GM18858 (cell line): ENCODE data around the gene COG5.

Experiments
- ATAC-seq: cut with Tn5 transposase; IDR thresholded peaks from one replicate; pipeline ENCODE4 v1.9.1; 2021; ENCODE audit not compliant: unreplicated experiment

The COG5 gene

DNA sequence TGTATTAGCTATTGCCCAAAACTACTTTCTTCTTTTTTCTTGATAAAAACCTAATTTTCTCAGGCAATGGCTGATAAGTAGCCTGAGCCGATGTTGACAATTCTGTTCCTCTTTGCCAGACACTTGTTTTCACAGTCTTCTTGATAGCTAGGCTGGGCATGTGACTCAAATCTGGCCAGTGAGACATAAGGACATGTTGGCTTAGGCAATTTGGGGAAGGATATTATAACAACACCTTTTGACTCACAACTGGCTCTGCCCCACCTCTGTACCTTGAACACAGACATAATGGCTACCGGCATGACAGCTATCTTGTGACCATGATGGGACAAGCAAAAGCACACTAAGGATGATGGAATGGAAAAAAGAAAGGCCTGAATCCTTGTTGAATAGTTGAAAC is 166.7 kb downstream of the COG5 start:
- no peak for ATAC-seq

DNA sequence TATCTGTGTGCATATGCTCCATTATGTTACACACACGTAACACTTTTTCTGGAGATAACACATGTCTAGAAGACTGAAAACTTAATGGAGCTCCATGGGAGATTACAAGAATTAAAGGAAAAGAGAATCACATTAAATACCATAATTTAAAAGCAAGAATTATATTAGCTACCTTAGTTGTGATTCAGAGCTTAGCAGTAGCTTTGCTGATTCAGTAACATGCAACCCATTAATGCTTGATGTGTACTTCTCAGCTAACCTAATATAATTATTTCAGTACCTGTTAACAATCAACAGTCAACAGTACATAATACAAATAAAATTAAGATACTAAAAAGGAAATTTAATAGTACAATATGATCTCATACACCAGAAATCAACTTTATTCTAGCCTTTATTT is 167.6 kb downstream of the COG5 start:
- ATAC-seq: no peak

DNA sequence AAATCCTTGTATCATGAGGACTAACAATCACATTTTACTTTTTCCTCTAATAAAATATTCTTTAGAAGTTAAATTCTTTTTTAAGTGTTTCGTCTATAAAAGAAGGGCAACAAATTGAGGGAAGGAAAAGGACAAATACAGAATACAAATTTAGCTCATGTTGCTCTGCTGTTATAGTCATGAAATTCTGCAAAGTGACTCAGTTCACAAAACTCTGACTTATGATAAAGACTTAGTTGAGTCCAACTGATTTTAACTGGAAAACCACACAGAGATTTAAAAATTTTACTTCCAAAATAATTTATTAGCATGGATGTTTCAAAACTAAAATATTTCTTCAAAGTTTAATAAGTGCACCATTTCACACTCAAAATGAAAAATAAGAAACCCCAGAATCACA is 168.9 kb downstream of the COG5 start:
- ATAC-seq: no peak

DNA sequence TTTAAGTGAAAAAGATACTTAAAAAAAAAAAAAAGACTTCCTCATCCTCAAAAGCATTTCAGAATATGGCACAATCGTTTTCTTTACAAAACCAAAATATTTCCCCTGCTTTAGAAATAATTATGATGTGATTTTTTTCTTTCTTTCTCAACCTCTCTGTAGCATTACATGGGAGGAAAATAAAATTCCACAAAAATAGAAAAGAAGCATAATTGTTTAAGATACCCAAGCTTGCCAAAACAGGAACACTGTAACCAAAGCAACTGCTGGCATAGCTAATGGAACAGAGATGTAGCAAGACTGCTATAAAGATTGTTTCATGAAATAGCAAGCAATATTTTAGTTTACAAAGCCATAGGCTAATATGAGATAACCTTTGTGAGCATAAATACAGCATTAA is 169.4 kb downstream of the COG5 start:
- no peak for ATAC-seq

DNA sequence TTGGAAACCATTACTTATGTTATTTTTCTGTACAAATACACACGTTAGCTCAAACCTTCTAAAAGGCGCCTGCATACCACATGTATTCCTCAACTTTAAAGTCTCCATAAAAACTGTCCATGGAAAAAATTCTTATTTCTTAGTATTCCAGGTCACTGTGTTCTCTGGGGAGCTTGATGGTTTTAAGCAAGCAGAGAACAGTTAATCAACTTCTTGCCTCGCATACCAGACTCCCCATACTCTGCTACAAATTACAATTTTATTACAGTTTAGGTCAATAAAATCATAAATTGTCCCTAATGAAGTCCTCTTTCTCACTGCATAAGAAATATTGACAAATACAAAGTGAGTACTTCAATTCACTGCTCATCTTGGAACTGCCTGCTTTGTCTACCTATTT is 170.9 kb downstream of the COG5 start:
- ATAC-seq: no peak

DNA sequence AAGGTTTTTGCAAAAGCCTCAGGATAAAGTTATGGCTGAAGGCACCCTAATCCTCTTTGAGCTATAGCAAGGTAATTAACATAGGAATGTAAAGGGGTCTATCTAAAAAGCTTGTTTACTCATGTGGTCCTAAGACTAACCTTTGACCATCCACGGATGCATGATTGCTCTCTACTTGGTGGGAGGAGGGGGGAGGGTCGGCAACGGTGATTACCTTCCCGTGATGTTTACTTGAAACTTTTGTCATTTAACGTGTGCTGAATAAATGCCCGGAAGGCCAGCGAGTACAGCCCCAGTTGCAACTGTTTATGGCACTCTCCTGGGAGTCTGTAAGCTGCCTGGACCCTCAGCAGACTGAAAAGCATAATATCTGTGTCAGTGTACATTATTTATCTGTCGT is 172.8 kb downstream of the COG5 start:
- no peak for ATAC-seq

DNA sequence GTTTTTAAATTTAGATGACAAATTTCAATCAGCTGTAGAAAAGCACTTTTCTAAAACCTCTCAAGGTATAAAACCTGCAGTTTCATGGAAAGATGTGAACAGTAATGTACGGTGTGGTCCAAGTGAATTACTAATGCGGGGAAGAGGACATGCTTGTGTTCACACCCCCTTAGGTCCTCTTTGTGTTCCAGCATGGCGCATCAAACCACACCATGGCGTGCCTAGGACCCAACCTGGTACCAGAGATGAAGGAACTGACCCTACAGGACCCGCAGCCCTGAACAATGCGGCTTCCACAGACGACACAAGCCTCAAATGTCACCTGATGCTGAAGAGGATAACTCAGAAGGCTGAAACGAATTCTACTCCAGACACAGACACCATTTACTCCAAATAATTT is 175.1 kb downstream of the COG5 start:
- no peak for ATAC-seq

DNA sequence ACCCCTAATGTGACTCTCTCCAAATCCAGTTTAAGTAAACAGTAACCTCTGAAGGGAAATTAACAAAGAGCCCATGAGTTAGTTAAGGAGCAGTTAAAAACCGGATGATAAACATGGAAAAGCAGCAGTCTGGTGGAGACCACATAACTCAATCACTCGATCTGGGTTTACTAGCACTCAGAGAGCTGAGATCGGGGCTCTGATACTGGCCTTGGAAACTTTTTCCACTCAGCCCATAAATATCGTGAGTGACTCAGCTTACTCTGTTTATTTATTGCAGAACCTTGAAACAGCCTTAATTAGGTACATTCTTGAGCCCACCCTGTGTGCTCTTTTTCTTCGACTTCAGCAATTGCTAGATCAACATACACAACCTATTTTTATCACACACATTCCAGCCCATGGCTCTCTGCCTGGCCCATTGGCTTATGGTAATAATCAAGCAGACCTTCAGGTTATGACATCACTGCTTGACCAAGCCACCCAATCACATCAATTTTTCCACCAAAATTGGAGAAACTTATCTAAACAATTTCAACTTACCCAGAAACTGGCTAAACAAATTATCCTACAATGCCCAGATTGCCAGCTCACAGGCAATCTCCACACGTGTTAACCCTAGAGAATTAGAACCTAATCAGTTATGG is 176.0 kb downstream of the COG5 start:
- no peak for ATAC-seq

DNA sequence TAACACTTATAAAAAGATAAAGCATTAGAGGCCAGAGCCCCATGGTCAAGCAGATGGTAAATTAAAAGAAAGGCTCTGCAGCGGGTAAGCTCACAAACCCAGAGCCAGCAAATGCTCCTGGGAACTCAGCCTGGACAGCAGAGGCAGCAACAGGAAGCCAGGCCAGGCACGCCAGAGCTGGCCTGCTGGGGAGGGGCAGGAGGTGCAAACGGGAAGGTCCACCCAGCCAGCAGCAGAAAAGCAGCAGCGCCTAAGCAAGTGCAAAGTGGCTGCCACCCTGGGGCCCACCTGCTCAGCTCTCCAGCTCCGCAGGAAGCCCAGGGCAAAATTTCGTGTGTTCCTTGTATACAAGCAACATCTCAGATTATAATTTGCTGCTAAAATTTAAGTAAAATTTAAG is 176.6 kb downstream of the COG5 start:
- no peak for ATAC-seq

DNA sequence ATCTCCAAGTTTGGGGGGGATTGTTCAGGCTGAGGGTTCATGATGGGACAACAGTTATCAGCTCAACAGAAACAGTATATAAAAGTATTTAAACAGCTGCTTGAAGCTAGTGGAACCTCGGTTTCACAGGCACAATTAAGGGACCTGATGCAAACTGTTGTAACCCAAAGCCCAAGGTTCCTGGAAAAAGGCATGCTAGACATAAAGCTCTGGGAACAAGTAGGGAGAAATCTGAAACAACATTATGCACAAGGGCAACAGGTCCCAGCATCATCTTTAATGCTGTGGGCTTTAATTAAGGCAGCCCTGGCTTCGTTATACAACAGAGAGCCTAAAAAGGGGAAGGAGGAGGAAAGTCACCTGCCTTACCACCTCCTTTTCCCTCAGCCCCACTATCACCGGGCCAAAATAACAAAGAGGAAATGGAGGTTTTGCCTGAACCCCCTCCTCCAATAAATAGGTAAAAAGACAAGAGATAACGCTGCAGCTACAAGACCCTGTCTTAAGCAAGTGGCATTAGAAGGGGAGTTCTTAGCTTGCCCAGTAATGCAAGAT is 177.1 kb downstream of the COG5 start:
- ATAC-seq: no peak

DNA sequence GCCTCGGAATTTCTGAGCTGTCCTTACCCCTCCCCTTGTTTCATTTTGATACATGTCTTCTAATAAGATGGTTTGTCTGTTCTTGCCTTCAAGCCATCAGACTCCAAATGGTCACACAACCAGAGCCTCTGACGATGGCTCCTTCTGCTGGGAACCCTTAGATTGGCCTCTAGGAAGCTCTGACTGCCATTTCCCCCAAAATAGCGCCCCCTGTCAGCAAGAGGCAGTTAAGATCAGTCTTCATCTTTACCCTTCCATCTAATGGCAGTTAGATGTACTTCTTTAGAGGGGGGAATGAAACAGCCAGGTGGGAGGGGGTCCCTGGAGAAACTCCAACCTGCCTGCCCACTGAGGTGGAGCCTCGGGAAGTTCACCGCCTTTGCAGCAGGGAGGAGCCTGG is 179.7 kb downstream of the COG5 start:
- no peak for ATAC-seq

DNA sequence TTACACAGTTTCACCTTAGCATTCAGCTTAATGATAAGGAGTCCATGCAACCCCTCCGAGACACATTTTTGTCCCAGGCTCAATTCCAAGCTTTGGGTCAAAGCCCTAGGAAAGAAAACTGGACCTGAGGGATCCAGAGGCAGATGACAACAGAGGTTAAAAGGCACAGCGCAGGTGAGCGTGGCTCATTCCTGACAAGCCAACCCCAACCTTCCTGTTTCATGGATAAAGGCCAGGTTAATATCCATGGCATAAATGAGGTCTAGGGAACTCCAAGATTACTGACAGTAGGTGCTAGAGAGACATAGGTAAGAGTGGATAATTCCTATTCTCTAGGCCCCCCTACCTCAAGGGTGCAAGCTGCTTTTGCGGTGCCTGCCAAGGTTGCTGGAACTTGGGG is 180.5 kb downstream of the COG5 start:
- ATAC-seq: no peak

DNA sequence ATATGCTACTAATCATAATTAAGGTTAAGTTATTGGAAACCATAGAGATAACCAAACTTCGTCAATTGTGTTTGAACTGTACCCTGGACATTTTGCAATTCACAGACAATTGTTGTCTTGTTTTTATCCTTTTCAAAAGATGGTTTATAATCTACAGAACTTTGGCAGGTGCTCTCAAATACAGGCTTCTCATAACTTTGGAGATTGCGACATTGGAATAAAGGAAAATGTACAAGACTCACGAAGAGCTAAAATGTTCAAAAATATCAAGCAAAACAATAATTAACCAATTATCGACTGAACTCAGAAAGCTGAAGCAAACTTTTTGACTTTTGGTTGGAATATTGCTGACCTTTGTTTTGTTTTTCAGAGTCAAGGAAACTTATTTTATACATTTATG is 182.3 kb downstream of the COG5 start:
- ATAC-seq: no peak

DNA sequence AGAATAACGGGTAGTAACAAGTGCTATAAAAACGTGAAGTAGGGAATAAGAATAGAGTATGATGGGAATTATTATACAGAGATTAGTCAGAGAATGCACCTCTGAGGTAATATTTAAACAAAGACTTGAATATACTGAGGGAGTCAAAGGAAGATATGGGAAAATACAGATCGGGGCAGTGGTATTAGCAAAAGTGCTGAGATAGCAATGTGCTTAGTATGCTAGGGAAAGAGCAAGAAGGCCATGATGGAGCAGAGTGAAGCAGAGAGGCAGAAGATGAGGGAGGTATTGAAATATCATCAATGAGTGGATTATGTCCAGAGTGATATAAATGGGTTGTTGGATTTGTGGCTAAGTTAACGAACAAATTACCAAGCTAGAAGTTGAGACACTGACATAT is 190.4 kb downstream of the COG5 start:
- no peak for ATAC-seq

DNA sequence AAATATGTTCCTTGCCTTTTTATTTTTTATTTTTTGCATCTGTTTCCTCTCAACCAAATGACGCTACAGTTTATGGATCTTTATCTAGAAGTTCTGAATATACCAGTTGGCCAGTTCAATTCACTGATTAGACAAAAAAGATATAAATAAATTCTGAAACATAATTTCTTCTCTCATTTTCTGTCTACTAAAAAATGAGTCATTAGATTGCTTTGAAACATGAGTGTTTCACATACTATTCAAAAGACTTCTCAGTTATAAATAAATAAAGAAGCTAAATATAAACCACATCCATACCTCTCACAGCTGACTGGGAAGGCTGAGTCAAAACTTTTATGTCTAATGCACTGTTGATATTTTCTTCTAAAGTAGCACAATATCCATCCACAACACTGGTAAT is 191.4 kb downstream of the COG5 start:
- no peak for ATAC-seq

DNA sequence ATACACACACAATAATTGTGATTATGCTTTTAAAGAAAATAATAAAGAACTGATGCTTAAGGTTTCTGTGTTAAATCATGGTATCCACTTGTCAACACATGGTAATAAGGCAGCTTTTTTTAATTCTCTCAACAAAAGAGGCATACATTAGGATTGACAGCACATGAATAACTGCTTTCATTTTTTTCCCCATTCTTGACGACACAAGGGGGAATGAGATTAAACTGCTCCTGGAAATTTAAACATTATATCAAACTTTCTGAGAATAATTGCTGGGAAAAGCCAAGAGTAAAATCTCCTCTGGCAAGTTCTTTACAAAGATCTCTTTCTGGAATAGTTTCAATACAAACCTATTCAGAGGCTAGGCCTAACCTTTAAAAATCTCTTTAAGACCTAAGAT is 192.9 kb downstream of the COG5 start:
- no peak for ATAC-seq

DNA sequence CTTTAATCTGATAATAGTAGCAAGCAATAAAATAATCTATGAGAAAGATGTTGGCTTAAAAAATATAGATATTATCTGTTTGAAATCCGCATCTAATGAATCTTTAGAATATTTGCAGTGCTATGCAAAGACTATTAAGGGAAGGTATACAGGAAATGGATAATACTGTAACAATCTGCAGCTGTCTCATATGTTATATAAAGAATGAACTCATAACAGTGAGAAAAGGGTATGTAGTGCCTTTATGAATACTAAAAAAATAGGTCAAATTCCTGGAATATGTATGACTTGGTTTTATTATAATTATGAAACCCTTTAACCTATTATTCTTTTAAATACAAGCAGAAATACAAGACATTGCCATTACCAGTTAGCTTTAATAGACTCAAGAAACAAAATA is 198.9 kb downstream of the COG5 start:
- no peak for ATAC-seq

DNA sequence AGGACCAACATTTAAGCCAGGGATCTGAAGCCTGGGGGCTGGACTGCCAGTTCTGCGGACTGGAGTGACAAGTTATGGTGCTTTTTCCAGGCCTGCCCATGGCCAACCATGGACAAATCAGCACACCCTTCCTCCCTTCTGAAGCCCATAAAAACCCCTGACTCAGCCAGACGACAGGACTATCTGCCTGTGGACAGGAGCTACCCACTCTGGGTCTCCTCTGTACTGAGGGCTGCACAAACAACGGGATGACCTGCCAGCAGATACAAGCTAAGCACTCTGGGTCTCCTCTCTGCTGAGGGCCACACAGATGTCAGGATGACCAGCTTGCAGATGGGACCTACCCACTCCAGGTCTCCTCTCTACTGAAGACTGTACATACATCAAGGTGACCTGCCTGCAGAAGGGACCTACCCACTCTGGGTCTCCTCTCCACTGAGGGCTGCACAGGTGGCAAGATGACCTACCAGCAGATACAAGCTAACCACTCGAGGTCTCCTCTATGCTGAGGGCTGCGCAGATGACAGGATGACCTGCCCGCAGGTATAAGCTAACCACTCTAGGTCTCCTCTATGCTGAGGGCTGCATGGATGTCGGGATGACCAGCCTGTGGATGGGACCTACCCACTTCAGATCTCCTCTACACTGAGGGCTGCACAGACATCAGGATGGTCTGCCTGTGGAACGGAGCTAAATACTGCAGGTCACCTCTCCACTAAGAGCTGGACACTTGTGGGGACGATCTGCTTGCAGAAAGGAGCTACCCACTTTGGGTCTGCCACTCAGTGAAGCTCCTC is 204.0 kb downstream of the COG5 start:
- ATAC-seq: no peak

DNA sequence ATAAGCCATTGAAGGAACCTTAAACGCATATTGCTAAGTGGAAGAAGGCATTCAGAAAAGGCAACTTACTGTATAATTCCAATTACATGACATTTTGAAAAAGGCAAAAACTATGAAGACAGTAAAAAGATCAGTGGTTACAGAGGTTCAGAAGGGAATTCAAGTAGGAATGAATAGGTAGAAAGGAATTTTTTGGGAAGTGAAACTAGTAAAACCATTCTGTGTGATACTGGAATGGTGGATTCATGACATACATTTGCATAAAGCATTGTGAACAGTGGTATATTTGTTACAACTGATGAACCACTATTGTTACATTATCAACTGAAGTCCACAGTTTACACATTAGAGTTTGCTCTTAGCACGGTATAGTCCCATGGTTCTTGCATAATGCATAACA is 208.1 kb downstream of the COG5 start:
- ATAC-seq: no peak

DNA sequence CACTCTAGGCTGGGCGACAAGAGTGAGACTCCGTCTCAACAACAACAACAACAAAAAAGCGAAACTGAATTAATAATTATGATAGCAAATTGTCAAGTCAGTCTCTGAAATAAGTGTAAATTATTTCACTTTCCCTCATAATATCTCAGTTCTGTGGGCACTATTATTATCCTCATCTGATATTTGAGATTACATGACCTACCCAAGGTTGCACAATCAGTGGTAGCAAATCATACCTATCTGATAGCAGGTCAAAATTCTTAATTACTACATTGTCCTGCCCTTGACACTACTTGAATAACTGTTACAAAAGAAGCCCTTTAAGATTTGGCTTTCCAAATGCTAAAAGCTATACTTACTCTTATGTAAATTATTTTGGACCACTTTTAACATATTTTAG is 209.1 kb downstream of the COG5 start:
- no peak for ATAC-seq

DNA sequence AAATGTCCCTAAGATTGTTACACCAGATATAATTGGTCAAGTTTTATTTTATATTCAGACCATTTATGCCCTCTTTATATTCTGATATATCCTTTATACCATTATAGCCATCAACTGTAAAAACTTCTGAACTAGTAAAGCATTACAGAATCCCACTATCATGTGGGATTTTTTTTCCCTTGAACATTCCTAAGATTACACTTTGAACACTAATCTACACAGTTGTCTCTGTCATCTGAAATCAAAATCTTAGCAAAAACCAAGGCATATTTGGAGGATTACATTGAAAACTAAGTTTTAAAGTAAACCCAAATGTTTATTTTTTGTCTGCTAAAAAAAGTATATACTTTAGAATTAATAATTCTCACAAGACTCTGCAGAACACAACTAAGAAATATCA is 210.0 kb downstream of the COG5 start:
- ATAC-seq: no peak

DNA sequence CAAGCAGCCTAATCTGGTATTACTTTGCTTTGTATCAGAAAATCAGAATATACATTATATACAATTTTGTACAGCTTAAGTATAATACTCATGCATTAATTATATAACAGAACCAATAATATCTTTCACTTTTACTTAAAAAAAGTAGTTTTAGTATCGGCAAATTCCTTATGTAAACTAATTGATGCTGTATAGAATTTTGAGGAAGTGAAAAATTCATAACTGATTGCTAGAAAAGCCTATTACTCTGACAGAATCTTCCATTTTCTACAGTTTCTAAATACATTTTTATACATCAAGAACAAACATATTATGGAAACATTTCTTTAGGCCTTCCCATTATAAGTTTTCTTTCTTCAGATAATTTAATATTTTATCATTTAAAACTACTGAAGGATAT is 217.8 kb downstream of the COG5 start:
- ATAC-seq: no peak

DNA sequence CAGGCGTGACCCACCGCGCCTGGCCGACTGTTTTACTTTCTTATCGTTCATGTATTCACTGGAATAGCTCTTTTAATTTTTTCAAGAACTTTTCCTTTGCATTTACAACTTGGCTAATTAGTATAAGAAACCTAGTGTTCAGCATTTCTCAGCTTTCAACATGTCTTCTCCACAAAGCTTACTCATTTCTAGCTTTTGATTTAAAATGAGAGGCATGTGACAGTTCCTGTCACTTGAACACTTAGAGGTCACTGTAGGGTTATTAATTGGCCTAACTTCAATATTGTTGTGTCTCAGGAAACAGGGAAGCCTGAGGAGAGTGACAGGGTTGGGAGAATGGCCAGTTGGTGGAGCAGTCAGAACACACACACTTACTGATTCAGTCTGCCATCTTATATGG is 218.9 kb downstream of the COG5 start:
- no peak for ATAC-seq
